ENCODE measurements around the gene USP31. TPM values are rescaled to one million over a fixed set of nuclear protein-coding genes. Genes with fewer than 3 reads are reported as not detected.

USP31 gene
- 3.6 TPM for polyA plus RNA-seq (2013, experiment 1 of 2; ENCODE audit: insufficient read length)
- 4.1 TPM for polyA plus RNA-seq (2013, experiment 2 of 2; ENCODE audit: insufficient read length)

DNA sequence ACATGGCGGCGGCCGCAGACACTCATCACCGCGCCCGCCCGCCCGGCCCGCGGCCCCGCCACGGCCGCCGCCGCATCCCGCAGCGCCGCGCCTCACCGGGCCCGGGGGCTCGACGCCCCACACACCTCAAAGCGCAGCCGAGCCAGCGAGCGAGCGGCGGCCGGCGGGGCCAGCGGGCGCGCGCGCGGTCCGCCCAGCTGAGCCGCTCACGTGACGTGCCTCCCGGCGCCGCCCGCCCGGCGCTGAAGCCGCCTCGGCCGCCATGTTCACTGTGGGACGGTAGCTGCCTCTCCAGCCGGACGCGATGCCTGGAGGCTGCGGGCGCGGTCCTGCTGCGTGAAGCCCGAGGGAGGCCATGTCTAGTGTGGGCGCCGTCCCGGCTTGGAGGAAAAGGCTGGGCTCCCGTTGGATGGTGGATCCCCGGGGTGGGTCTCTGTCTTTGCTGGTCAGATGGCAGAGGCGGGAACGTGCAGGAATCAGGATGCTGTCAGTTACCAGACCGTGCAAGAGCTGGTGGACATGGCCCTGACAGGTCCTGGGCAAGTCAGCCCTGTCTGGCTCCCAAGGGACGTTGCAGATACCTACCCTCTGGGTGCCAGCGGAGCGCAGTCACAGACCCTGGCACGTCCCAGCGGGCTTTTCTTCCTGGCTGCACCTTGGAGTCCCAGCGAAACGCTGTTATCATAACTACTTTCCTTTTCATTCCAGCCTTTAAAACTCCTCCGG is at the start of gene USP31:
Gene USP31, minus strand, starts transcription at position 186 of the 726 bp plus-strand sequence. Its CDS starts 182 bp downstream, at position 4.
- DNase-seq = peak; percentile 96

- no peak for DNase-seq
Measured at GRCh38 chr16:23196539-23196938, 47.3 kb upstream of the USP31 start.

- no peak for DNase-seq
Measured at GRCh38 chr16:23195366-23195978, 46.2 kb upstream of the USP31 start.

GRCh38 chr16:23194497-23195221 is 45.4 kb upstream of the USP31 start:
- no peak for DNase-seq

DNA sequence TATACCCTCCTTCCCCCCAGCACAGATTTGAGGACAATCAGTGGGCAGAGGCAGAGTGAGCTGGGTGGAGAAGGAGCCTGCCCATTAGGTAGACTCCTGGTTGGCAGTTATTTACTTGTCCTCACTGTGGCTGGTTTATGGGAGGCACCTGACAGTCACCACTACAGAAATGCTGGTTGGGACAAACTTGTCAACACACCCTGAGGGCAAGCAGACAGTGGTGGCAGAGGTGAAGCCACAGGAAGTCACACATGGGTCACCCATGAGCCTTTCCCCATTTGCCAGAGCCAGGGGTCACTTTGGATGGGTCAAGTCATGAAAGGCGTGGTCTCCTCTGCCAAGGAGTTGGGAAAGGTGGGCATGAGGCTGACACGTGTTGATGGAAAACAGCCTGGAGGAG is 39.7 kb upstream of the USP31 start:
- DNase-seq = no peak

- no peak for DNase-seq
Measured at GRCh38 chr16:23187341-23187740, 38.1 kb upstream of the USP31 start.

- no peak for DNase-seq
Measured at GRCh38 chr16:23186171-23186570, 36.9 kb upstream of the USP31 start.

DNA sequence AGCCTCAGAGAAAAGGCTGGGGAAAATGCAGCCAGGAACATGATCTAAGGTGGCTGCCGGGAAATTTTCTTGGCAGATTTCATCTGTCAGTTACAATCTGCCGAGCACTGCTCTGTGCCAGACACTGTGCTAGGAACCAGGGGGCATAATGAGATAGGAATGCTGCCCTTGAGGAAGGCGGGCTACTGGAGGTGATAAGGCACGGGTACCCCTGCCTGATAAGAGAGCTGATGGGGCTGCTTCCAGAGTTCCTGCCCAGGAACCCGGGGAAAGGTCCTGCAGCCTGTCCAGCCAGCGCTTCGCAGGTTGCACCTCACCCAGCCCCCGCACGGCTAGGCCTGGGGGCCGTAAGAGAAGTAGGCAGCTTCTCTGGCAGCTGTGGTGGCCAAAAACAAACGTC is 36.4 kb upstream of the USP31 start:
- no peak for DNase-seq

- no peak for DNase-seq
Measured at GRCh38 chr16:23183543-23183862, 34.3 kb upstream of the USP31 start.

DNA sequence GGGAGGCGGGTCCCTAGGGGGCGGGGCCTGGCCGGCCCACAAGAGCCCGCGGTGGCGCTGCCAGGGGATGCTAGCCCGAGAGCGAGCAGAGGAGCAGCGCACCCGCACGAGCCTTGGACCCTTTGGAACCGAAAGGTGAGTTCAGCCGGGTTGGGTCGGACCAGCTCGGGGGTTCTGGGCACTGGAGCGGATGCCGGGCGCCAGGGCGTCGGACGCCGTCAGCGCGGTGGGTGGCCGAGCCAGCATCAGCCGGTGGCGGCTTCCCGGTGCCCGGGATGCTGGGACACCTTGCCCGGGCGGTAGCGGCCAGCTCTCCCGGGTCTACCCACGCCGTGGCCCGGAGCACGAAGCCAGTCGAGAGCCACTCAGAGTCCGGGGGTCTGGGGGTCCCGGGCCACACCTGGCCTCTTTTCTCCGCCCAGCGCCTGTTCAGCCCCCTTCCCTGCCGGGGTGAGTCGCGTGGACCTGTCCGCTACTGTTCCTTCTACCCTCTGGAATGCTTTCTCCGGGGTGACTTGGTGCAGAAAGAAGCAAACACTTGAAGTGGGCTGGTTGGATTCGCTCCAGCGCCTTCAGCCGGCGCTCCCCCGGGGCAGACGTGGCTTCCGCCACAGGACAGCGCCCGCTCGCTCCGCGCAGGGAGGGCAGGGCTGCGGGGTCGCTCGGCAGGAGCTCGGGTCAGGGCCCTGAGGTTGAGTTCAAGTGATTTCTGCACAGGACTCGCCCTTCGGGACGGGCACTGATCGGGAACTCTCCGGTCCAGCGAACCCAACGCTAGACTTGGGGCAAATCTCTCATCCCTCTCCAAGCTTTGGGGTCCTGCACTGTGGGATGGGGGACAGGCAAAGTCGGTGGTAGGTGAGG is 33.7 kb upstream of the USP31 start, which contains the start of gene SCNN1G:
Gene SCNN1G, plus strand, starts transcription at position 67 of the 864 bp plus-strand sequence. CDS start 3,527 bp downstream, outside the sequence.
- no peak for DNase-seq

- DNase-seq = peak; percentile 37
Measured at GRCh38 chr16:23182206-23182678, 33.0 kb upstream of the USP31 start.

GRCh38 chr16:23181506-23181905 is 32.3 kb upstream of the USP31 start:
- DNase-seq = no peak

DNA sequence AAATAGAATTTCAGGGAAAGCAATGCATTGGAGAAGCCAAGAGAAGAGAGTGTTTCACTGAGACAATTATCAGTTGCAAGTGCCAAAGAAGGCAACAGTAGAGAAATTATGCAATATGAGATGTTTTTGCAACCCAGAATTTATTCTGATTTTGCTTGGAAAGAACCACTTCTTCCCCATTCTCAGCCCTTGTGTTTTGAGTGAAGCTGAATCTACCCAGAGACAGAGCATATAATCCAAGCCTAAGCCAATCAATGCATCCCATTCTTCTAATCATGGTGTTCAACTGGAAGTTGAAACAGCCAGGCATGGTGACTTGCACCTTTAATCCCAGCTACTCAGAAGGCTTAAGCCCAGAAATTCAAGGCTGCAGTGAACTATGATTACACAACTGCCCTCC is 26.4 kb upstream of the USP31 start:
- DNase-seq = no peak

GRCh38 chr16:23174622-23175021 is 25.4 kb upstream of the USP31 start:
- DNase-seq = peak; percentile 6

- no peak for DNase-seq
Measured at GRCh38 chr16:23172994-23173393, 23.7 kb upstream of the USP31 start.

GRCh38 chr16:23172583-23172982 is 23.3 kb upstream of the USP31 start:
- DNase-seq = no peak

DNA sequence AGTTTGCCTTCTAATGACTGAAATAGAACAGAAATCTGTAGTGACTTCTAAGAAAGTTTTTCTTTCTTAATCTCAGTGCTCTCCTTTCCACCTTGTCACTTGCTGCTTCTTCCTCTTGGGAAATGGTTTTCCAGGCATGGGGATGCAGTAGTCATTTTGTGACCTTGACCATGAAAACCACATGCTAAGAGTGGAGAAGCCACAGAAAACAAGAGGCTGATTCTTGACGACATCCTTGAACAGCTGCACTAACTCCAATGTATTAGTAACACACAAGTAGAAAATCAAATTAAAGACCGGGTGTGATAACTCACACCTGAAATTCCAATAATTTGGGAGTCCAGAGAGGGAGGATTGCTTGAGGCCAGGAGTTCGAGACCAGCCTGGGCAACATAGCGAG is 15.5 kb upstream of the USP31 start:
- no peak for DNase-seq

- DNase-seq = no peak
Measured at GRCh38 chr16:23163921-23164320, 14.7 kb upstream of the USP31 start.

DNA sequence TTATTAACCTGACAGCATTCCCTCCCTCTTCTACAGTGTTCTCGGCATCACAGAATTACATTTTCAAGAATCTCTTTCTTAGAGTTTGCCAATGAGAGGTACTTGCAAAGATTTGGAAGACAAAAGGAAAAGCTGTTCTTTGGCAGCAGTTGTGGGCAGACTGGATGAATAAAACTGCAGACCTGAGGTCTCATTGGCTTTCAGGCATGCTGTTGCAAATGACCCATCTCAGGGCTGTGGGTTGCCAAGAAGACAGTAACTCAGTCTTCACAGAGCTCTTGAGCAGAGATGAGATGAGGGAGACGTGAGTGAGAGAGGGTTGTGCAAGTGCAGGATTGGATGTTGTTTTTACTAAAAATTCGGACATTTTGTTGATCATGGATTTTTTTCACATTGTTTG is 11.3 kb upstream of the USP31 start:
- no peak for DNase-seq

- DNase-seq = no peak
Measured at GRCh38 chr16:23160082-23160481, 10.8 kb upstream of the USP31 start.

DNA sequence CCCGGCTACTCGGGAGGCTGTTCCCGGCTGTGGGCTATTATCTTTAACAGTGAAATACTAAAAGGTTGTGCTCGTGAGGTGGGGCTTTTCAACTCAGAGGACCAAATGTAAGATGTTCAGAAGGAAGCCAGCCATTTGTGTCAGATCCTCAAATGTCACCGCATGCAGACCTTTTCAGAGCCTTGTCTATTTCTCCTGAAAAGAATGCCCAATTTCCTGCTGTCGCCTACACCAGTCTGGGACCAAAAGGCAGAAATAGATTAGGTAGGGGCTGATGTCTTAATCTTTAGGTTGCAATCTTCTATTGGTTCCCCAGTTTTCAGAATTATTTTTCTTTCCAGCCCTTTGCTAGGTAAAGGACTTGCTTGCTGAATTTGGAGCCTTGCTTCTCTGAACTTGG is 8.9 kb upstream of the USP31 start:
- no peak for DNase-seq

- no peak for DNase-seq
Measured at GRCh38 chr16:23156946-23157460, 7.8 kb upstream of the USP31 start.
